B cell (primary cell): ENCODE results near the gene TMEM179B.

Experiments
- CTCF ChIP-seq: fragments of 200-600 bp; IDR thresholded peaks from one replicate; pipeline ENCODE4 v1.8.0; 2022; ENCODE audit warnings: antibody characterized with exemption, mild to moderate bottlenecking
- EZH2 ChIP-seq: IDR thresholded peaks from 2 replicates; pipeline ENCODE4 v1.6.1; 2012; ENCODE audit warnings: borderline replicate concordance, low read depth, mild to moderate bottlenecking, moderate library complexity, low read length; ENCODE audit not compliant: insufficient read depth, poor library complexity, severe bottlenecking

GRCh38 chr11:62805961-62806441, 18.8 kb downstream of the TMEM179B start:
- TF ChIP-seq CTCF (no peak), EZH2 (no peak)
